BJ (cell line): Measurements from ENCODE around the gene CAMK4. TPM values are rescaled to one million over a fixed set of nuclear protein-coding genes. Genes with fewer than 3 reads are reported as not detected.

Experiments
- CTCF ChIA-PET: fragments of 350-600 bp; formaldehyde crosslinking; extraction: SDS; loops from one replicate; lab custom pipeline; 2021; ENCODE audit warnings: antibody characterized with exemption, inconsistent platforms; lab: Yijun Ruan, JAX
- POLR2A ChIA-PET: fragments of 300-600 bp; sonication (Branson Sonifier 250); formaldehyde crosslinking; extraction: SDS; loops from one replicate; lab custom pipeline; 2021; ENCODE audit warnings: antibody characterized with exemption; lab: Charles Lee
- DNase-seq: peaks from one replicate; pipeline ENCODE4 v3.0.0-alpha.2; 2011; ENCODE audit warnings: low read depth
- H3K27me3 ChIP-seq: 2 replicates; pipeline ENCODE4 v1.6.0; 2011; ENCODE audit warnings: low read length; ENCODE audit not compliant: control insufficient read depth, insufficient read depth
- H3K36me3 ChIP-seq: 2 replicates; pipeline ENCODE4 v1.5.1; 2011; ENCODE audit warnings: low read length; ENCODE audit not compliant: control insufficient read depth, insufficient read depth
- H3K4me3 ChIP-seq: 2 replicates; pipeline ENCODE4 v1.5.1; 2011; ENCODE audit warnings: low read depth, mild to moderate bottlenecking, control low read depth, low read length
- CTCF ChIP-seq: IDR thresholded peaks from 2 replicates; pipeline ENCODE4 v1.5.1; 2011; ENCODE audit warnings: low read depth, mild to moderate bottlenecking, control low read depth, inconsistent platforms, low read length, moderate library complexity; ENCODE audit not compliant: insufficient read depth
- polyA plus RNA-seq: library from polyadenylated mRNA; depleted of rRNA; stranded (reverse); fragments of >200 nt; gene quantifications from 2 replicates; pipeline ENCODE4 v1.2.3, GENCODE V29; 2011

The CAMK4 gene
- polyA plus RNA-seq, 1 experiment = 0.78 TPM

DNA sequence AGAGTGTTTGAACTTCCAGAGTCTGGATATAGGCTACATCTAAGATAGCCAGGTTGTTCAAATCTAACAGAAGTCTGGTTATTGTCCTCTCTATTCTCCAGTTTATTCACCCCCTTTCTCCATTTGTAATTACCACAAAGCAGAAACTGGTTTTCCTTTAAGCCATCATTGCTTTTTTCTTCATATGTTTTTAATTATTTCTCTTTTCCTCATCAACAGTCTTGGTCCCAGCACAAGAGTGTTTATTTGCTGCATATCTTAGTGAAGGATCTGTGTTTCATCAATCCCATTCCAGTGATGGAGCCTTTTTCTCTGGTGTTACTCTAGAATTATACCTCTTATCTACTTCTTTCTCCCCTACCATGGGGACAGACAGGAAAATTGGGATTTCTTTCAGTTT lies 142.2 kb downstream of the CAMK4 start:
- POLR2A ChIA-PET = no interaction called here
- TF ChIP-seq CTCF = no peak
- no peak for DNase-seq
- CTCF ChIA-PET = no interaction called here
- H3K27me3 ChIP-seq = no peaks in the 10 kb centered on the region
- H3K36me3 ChIP-seq = no peaks in the 10 kb centered on the region
- H3K4me3 ChIP-seq = no peak overlapping the region

GRCh38 chr5:111367115-111367514 lies 142.9 kb downstream of the CAMK4 start:
- CTCF ChIA-PET = no interaction called here
- Histone ChIP-seq H3K36me3 (no peaks in the 10 kb centered on the region), H3K4me3 (no peak overlapping the region), H3K27me3 (no peaks in the 10 kb centered on the region)
- no peak for DNase-seq
- POLR2A ChIA-PET = no interaction called here
- no peak for TF ChIP-seq CTCF

- ChIA-PET POLR2A (no interaction called here), CTCF (no interaction called here)
- no peak for TF ChIP-seq CTCF
- no peaks in the 10 kb centered on the region for H3K27me3 ChIP-seq
- no peak for DNase-seq
- no peaks in the 10 kb centered on the region for H3K36me3 ChIP-seq
- H3K4me3 ChIP-seq = no peak overlapping the region
Observed at GRCh38 chr5:111372799-111373198, 148.6 kb downstream of the CAMK4 start.

- no peak for TF ChIP-seq CTCF
- DNase-seq = no peak
- ChIA-PET POLR2A (no interaction called here), CTCF (no interaction called here)
- Histone ChIP-seq H3K4me3 (no peak overlapping the region), H3K36me3 (no peaks in the 10 kb centered on the region), H3K27me3 (no peaks in the 10 kb centered on the region)
Observed at GRCh38 chr5:111374380-111374779, 150.2 kb downstream of the CAMK4 start.

- TF ChIP-seq CTCF = no peak
- ChIA-PET CTCF (interaction anchor here (0.7 to 1.2 kb wide), 2 partner anchors 11 to 12 kb away, joined by 3 read pairs; no protein-coding TSS in a partner anchor), POLR2A (no interaction called here)
- no peaks in the 10 kb centered on the region for H3K27me3 ChIP-seq
- H3K4me3 ChIP-seq = no peak overlapping the region
- H3K36me3 ChIP-seq = no peaks in the 10 kb centered on the region
- DNase-seq = no peak
Observed at GRCh38 chr5:111375645-111376044, 151.5 kb downstream of the CAMK4 start.
